Liver (tissue), 9 donors: ENCODE measurements around the gene IP6K3. TPM values are rescaled to one million over a fixed set of nuclear protein-coding genes. Genes with fewer than 3 reads are reported as not detected.

Experiments used
- DNase-seq: peaks from one replicate; pipeline ENCODE4 v3.0.0-alpha.2; 2017; ENCODE audit warnings: low spot score
- H3K27ac ChIP-seq, 2 donors: one replicate each; pipeline ENCODE4 v1.7.0; 2013; ENCODE audit warnings: inconsistent platforms in 2 of 2, low read length in 2 of 2, control low read depth in 1 of 2, low read depth in 1 of 2, mild to moderate bottlenecking in 1 of 2
- H3K27me3 ChIP-seq, 4 donors: one replicate each; pipeline versions ENCODE4 v1.6.1 to v1.7.0; 2013; ENCODE audit warnings: low read length in 3 of 4, inconsistent platforms in 1 of 4, mild to moderate bottlenecking in 1 of 4, moderate library complexity in 1 of 4; ENCODE audit not compliant: control insufficient read depth in 4 of 4, insufficient read depth in 4 of 4
- H3K36me3 ChIP-seq, 4 donors: one replicate each; pipeline versions ENCODE4 v1.6.1 to v1.7.0; 2013; ENCODE audit warnings: low read length in 3 of 4, mild to moderate bottlenecking in 3 of 4, low read depth in 1 of 4, moderate library complexity in 1 of 4; ENCODE audit not compliant: control insufficient read depth in 4 of 4, insufficient read depth in 3 of 4
- H3K4me1 ChIP-seq, 4 donors: one replicate each; pipeline versions ENCODE4 v1.6.1 to v1.7.0; 2013; ENCODE audit warnings: low read length in 3 of 4, mild to moderate bottlenecking in 3 of 4, moderate library complexity in 1 of 4; ENCODE audit not compliant: control insufficient read depth in 4 of 4, insufficient read depth in 4 of 4
- H3K4me3 ChIP-seq, 3 donors: one replicate each; pipeline versions ENCODE4 v1.6.1 to v1.7.0; 2013; ENCODE audit warnings: low read length in 3 of 3, control low read depth in 1 of 3, low read depth in 1 of 3, mild to moderate bottlenecking in 1 of 3
- H3K9ac ChIP-seq, 2 donors: one replicate each; pipeline ENCODE4 v1.7.0; 2013; ENCODE audit warnings: low read length in 2 of 2, mild to moderate bottlenecking in 2 of 2, moderate library complexity in 2 of 2, control low read depth in 1 of 2, low read depth in 1 of 2
- H3K9me3 ChIP-seq, 4 donors: one replicate each; pipeline versions ENCODE4 v1.6.1 to v1.7.0; 2013; ENCODE audit warnings: low read length in 3 of 4; ENCODE audit not compliant: control insufficient read depth in 4 of 4
- CTCF ChIP-seq: fragments of 150-350 bp; IDR thresholded peaks from 2 replicates; pipeline ENCODE4 v1.5.1; 2017; ENCODE audit warnings: improper control_type of control experiment, low read depth, low read length; ENCODE audit not compliant: missing input control
- EGR1 ChIP-seq, 2 donors: IDR thresholded peaks; 2 replicates each; pipeline ENCODE4 v1.6.1; 2016 to 2018; ENCODE audit warnings: antibody characterized with exemption in 2 of 2, low read depth in 2 of 2
- FOXA1 ChIP-seq: IDR thresholded peaks from 2 replicates; pipeline ENCODE4 v1.6.1; 2016; ENCODE audit warnings: antibody characterized with exemption
- FOXA2 ChIP-seq: IDR thresholded peaks from 2 replicates; pipeline ENCODE4 v1.6.1; 2016; ENCODE audit warnings: antibody characterized with exemption
- GABPA ChIP-seq, 2 donors: IDR thresholded peaks in 1 of 2; conservative IDR thresholded peaks in 1 of 2; 2 replicates each; pipeline ENCODE4 v1.6.1; 2016; ENCODE audit warnings: antibody characterized with exemption in 2 of 2, mild to moderate bottlenecking in 1 of 2, moderate library complexity in 1 of 2
- HNF4A ChIP-seq, 2 donors: conservative IDR thresholded peaks; 2 replicates each; pipeline ENCODE4 v1.6.1; 2016; ENCODE audit warnings: antibody characterized with exemption in 2 of 2, mild to moderate bottlenecking in 2 of 2
- HNF4G ChIP-seq: IDR thresholded peaks from 2 replicates; pipeline ENCODE4 v1.6.1; 2016; ENCODE audit warnings: antibody characterized with exemption
- JUND ChIP-seq, 2 donors: IDR thresholded peaks; 2 replicates each; pipeline ENCODE4 v1.6.1; 2016; ENCODE audit warnings: antibody characterized with exemption in 2 of 2
- MAX ChIP-seq: IDR thresholded peaks from 2 replicates; pipeline ENCODE4 v1.6.1; 2016; ENCODE audit warnings: antibody characterized with exemption
- NR2F2 ChIP-seq: IDR thresholded peaks from 2 replicates; pipeline ENCODE4 v1.6.1; 2016; ENCODE audit warnings: antibody characterized with exemption
- RAD21 ChIP-seq, 2 donors: IDR thresholded peaks; 2 replicates each; pipeline ENCODE4 v1.6.1; 2016; ENCODE audit warnings: antibody characterized with exemption in 2 of 2, mild to moderate bottlenecking in 2 of 2
- RXRA ChIP-seq, 2 donors: IDR thresholded peaks; 2 replicates each; pipeline ENCODE4 v1.6.1; 2017 to 2018; ENCODE audit warnings: antibody characterized with exemption in 2 of 2, mild to moderate bottlenecking in 1 of 2
- SP1 ChIP-seq: IDR thresholded peaks from 2 replicates; pipeline ENCODE4 v1.6.1; 2018; ENCODE audit warnings: antibody characterized with exemption, mild to moderate bottlenecking
- TAF1 ChIP-seq: conservative IDR thresholded peaks from 2 replicates; pipeline ENCODE4 v1.6.1; 2016; ENCODE audit warnings: antibody characterized with exemption, mild to moderate bottlenecking
- YY1 ChIP-seq: IDR thresholded peaks from 2 replicates; pipeline ENCODE4 v1.6.1; 2016; ENCODE audit warnings: antibody characterized with exemption, mild to moderate bottlenecking
- WGBS: extraction: QIAGEN DNeasy Blood & Tissue Kit; methylation state at CpG from one replicate; pipeline ENCODE4 v1.1.7; 2013; 5-methylcytosine and 5-hydroxymethylcytosine counted together
- polyA plus RNA-seq, 2 donors: library from polyadenylated mRNA; stranded (reverse) in 1 of 2; unstranded in 1 of 2; fragments of 200-250 nt in 1 of 2; fragments of >200 nt in 1 of 2; fragmentation: Nextera tagmentation in 1 of 2; extraction: Ambion mirVana in 1 of 2; gene quantifications; one replicate each; pipeline versions ENCODE4 v1.2.1 to v1.2.3, GENCODE V29; 2013 to 2015
- total RNA-seq, 2 donors: library from RNA; depleted of rRNA; stranded (reverse); fragments of >200 nt; gene quantifications; one replicate each; pipeline ENCODE4 v1.2.3, GENCODE V29; 2014
- TF ChIP-seq, protein P1 (sequence below): IDR thresholded peaks from 2 replicates; pipeline ENCODE4 v1.6.1; 2016; ENCODE audit warnings: antibody characterized with exemption
- TF ChIP-seq, protein P2 (sequence below): IDR thresholded peaks from 2 replicates; pipeline ENCODE4 v1.6.1; 2016; ENCODE audit warnings: antibody characterized with exemption, mild to moderate bottlenecking
- TF ChIP-seq, protein P3 (sequence below): IDR thresholded peaks from 2 replicates; pipeline ENCODE4 v1.6.1; 2016; ENCODE audit warnings: antibody characterized with exemption
- donor health status: healthy.
- donor health status: healthy.
- donor health status: healthy.
- donor health status: healthy.
- donor health status: healthy.

Gene IP6K3
- total and polyA plus RNA-seq, 4 donors = 1.5 to 12.9 (median 6.7) TPM

- Histone ChIP-seq H3K4me3 (no peak overlapping the region), H3K27ac (no peak overlapping the region), H3K36me3 (no peaks in the 10 kb centered on the region), H3K4me1 (peaks cover 0 to 6% (median 3%) of the 10 kb centered on the region in 4 donors), H3K27me3 (no peaks in the 10 kb centered on the region), H3K9ac (no peak overlapping the region), H3K9me3 (no peaks in the 10 kb centered on the region)
- no peak for DNase-seq
- 50% methylated on average over 10 of the region's 10 CpGs for WGBS
- no peak for TF ChIP-seq HNF4A (conservative IDR thresholded peaks at IDR 0.05)
- no peak for TF ChIP-seq YY1
- TF ChIP-seq MAX = no peak
- no peak for TF ChIP-seq JUND (IDR thresholded peaks at IDR 0.05)
- TF ChIP-seq CTCF = no peak
- TF ChIP-seq, protein P1, sequence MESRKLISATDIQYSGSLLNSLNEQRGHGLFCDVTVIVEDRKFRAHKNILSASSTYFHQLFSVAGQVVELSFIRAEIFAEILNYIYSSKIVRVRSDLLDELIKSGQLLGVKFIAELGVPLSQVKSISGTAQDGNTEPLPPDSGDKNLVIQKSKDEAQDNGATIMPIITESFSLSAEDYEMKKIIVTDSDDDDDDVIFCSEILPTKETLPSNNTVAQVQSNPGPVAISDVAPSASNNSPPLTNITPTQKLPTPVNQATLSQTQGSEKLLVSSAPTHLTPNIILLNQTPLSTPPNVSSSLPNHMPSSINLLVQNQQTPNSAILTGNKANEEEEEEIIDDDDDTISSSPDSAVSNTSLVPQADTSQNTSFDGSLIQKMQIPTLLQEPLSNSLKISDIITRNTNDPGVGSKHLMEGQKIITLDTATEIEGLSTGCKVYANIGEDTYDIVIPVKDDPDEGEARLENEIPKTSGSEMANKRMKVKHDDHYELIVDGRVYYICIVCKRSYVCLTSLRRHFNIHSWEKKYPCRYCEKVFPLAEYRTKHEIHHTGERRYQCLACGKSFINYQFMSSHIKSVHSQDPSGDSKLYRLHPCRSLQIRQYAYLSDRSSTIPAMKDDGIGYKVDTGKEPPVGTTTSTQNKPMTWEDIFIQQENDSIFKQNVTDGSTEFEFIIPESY = no peak
- no peak for TF ChIP-seq FOXA2
- no peak for TF ChIP-seq RAD21 (IDR thresholded peaks at IDR 0.05)
- TF ChIP-seq TAF1 = no peak
- TF ChIP-seq, protein P2, sequence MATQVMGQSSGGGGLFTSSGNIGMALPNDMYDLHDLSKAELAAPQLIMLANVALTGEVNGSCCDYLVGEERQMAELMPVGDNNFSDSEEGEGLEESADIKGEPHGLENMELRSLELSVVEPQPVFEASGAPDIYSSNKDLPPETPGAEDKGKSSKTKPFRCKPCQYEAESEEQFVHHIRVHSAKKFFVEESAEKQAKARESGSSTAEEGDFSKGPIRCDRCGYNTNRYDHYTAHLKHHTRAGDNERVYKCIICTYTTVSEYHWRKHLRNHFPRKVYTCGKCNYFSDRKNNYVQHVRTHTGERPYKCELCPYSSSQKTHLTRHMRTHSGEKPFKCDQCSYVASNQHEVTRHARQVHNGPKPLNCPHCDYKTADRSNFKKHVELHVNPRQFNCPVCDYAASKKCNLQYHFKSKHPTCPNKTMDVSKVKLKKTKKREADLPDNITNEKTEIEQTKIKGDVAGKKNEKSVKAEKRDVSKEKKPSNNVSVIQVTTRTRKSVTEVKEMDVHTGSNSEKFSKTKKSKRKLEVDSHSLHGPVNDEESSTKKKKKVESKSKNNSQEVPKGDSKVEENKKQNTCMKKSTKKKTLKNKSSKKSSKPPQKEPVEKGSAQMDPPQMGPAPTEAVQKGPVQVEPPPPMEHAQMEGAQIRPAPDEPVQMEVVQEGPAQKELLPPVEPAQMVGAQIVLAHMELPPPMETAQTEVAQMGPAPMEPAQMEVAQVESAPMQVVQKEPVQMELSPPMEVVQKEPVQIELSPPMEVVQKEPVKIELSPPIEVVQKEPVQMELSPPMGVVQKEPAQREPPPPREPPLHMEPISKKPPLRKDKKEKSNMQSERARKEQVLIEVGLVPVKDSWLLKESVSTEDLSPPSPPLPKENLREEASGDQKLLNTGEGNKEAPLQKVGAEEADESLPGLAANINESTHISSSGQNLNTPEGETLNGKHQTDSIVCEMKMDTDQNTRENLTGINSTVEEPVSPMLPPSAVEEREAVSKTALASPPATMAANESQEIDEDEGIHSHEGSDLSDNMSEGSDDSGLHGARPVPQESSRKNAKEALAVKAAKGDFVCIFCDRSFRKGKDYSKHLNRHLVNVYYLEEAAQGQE = no peak
- TF ChIP-seq, protein P3, sequence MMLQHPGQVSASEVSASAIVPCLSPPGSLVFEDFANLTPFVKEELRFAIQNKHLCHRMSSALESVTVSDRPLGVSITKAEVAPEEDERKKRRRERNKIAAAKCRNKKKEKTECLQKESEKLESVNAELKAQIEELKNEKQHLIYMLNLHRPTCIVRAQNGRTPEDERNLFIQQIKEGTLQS = no peak
- no peak for TF ChIP-seq SP1
- TF ChIP-seq HNF4G = no peak
- TF ChIP-seq EGR1 (IDR thresholded peaks at IDR 0.05; ENCODE audit: low read depth in 2 of 2) = no peak
- TF ChIP-seq RXRA (IDR thresholded peaks at IDR 0.05) = no peak
- TF ChIP-seq NR2F2 = no peak
- TF ChIP-seq GABPA (IDR thresholded peaks at IDR 0.05 in 1 of 2, conservative IDR thresholded peaks at IDR 0.05 in 1 of 2) = no peak
- no peak for TF ChIP-seq FOXA1
Observed at GRCh38 chr6:33792981-33793380, 46.3 kb upstream of the IP6K3 start.
